Activated CD4-positive, alpha-beta T cell treated with anti-CD3 and anti-CD28 coated beads, Interleukin-2, amount 10 ng/mL, durations not matched to agents 7 days and 5 days (primary cell): ENCODE data around the gene SIRT6. TPM values are rescaled to one million over a fixed set of nuclear protein-coding genes. Genes with fewer than 3 reads are reported as not detected.
A peak's percentile ranks its signal among the peaks of the same experiment; 100 is the strongest.
"Not testable (repeated sequence)": the region's sequence is repeated elsewhere in the genome, so short reads cannot be mapped to it uniquely, and the experiment has no call there.

Experiments used
- CTCF ChIA-PET: fragments of 350-600 bp; sonication (Branson Sonifier 250); formaldehyde crosslinking; loops from one replicate; lab custom pipeline; 2021; ENCODE audit warnings: antibody characterized with exemption; lab: Charles Lee
- POLR2A ChIA-PET: fragments of 350-600 bp; sonication (Branson Sonifier 250); formaldehyde crosslinking; loops from one replicate; lab custom pipeline; 2021; ENCODE audit warnings: antibody characterized with exemption; lab: Charles Lee
- DNase-seq: peaks from one replicate; pipeline ENCODE4 v3.0.0-alpha.2; 2020
- H3K27ac Mint-ChIP-seq: one replicate; pipeline ENCODE4 v1.8.0; 2021; ENCODE audit warnings: mild to moderate bottlenecking, moderate library complexity, mixed read lengths
- H3K27me3 Mint-ChIP-seq: one replicate; pipeline ENCODE4 v1.8.0; 2021; ENCODE audit warnings: mixed read lengths
- H3K36me3 Mint-ChIP-seq: one replicate; pipeline ENCODE4 v1.8.0; 2021; ENCODE audit warnings: low read depth, mixed read lengths
- H3K4me1 Mint-ChIP-seq: one replicate; pipeline ENCODE4 v1.8.0; 2021; ENCODE audit warnings: mixed read lengths
- H3K4me3 Mint-ChIP-seq: one replicate; pipeline ENCODE4 v1.8.0; 2021; ENCODE audit warnings: mild to moderate bottlenecking, moderate library complexity, mixed read lengths
- H3K9me3 Mint-ChIP-seq: one replicate; pipeline ENCODE4 v1.8.0; 2021; ENCODE audit warnings: mixed read lengths
- total RNA-seq, 2 experiments: library from RNA; stranded (reverse); gene quantifications; one replicate each; pipeline ENCODE4 v1.2.3, GENCODE V29; 2021

SIRT6 gene
- total RNA-seq, result 10 to 100 TPM; 31.3 to 35.2 TPM

DNA sequence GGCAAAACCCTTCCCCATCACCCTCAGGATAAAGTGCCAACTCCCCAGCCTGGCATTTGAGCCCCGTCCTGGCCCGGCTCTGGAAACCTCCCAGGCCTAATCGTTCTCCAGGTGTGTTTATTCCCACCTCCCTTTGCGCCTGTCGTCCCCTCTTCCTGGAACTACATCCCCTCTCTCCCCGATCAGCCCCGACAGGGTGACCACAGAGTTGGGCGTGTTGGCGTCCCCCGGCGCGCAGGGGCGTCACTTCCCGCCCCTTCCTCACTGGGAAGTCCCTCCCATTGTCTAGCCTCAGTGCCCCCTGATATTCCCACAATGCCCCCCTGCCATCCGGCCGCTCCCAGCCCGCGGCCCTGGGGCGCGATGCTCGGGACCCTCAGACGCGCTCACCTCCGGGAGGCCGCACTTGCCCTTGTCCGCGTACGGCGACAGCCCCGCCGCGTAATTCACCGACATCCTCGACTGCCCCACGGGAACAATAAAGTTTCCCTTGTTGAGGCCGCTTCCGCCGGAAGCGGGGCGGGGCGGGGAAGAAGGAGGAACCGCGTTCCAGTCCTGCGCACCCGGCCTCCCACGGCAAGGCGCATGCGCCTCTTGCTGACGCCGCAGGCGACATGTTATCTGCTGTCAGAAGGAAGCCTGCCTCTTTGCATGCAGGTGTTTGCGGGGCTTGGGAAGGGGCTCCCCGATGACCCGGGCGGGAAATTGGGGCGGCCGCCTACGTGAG lies at the start of gene SIRT6, which contains the start of gene ANKRD24:
SIRT6 (minus strand) TSS at position 480 of the 727 bp plus-strand sequence; CDS start at position 456, 24 bp downstream.
ANKRD24 (plus strand) TSS at position 606 of the 727 bp plus-strand sequence. CDS start 3,737 bp downstream, outside the sequence.
- Mint-ChIP-seq H3K27me3 (no peaks in the 10 kb centered on the region), H3K27ac (peak within 1 kb of the TSS; percentile 98), H3K4me1 (peaks cover 42% of the 10 kb centered on the region), H3K4me3 (peak within 1 kb of the TSS; percentile 98), H3K36me3 (peaks cover 18% of the 10 kb centered on the region), H3K9me3 (no peaks in the 10 kb centered on the region)
- CTCF ChIA-PET, result no interaction called here
- POLR2A ChIA-PET, result no interaction called here
- DNase-seq, result peak; percentile 97

DNA sequence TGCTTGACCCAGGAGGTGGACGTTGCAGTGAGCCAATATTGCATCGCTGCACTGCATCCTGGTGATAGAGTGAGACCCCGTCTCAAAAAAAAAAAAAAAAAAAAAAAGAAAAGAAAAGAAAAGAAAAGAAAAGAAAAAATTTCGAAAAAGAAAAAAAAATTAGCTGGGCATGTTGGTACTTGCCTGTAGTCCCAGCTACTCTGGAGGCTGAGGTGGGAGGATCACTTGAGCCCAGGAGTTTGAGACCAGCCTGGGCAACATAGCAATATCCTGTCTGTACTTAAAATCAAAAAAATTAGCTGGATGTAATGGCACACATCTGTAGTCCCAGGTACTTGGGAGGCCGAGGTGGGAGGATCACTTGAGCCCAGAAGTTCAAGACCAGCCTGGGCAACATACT lies 49.8 kb upstream of the SIRT6 start:
- H3K27ac Mint-ChIP-seq, result peak overlapping the region; percentile 13
- H3K27me3 Mint-ChIP-seq, DNase-seq, POLR2A ChIA-PET, H3K36me3 Mint-ChIP-seq, H3K4me1 Mint-ChIP-seq, H3K9me3 Mint-ChIP-seq, H3K4me3 Mint-ChIP-seq: not testable (repeated sequence)
- CTCF ChIA-PET, result interaction anchor here (0.7 to 2.7 kb wide), 5 partner anchors 11 to 16 kb away, joined by 3 to 13 read pairs (median 3); partner anchors contain the start of gene YJU2

DNA sequence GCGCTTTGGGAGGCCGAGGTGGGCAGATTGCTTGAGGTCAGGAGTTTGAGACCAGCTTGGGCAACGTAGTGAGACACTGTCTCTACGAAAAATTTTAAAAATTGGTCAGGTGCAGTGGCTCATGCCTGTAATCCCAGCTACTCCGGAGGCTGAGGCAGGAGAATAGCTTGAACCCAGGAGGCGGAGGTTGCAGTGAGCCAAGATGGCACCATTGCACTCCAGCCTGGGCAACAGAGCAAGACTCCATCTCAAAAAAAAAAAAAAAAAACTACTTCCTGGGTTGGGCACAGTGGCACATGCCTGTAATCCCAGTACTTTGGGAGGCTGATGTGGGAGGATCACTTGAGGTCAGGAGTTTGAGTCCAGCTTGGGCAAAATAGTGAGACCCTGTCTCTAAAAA lies 49.2 kb upstream of the SIRT6 start:
- H3K4me1 Mint-ChIP-seq, H3K27ac Mint-ChIP-seq, H3K36me3 Mint-ChIP-seq, POLR2A ChIA-PET, H3K9me3 Mint-ChIP-seq, H3K4me3 Mint-ChIP-seq, DNase-seq, H3K27me3 Mint-ChIP-seq: not testable (repeated sequence)
- CTCF ChIA-PET, result interaction anchor here (0.7 kb wide), 1 partner anchor 15 kb away, joined by 3 read pairs; no protein-coding TSS in a partner anchor

DNA sequence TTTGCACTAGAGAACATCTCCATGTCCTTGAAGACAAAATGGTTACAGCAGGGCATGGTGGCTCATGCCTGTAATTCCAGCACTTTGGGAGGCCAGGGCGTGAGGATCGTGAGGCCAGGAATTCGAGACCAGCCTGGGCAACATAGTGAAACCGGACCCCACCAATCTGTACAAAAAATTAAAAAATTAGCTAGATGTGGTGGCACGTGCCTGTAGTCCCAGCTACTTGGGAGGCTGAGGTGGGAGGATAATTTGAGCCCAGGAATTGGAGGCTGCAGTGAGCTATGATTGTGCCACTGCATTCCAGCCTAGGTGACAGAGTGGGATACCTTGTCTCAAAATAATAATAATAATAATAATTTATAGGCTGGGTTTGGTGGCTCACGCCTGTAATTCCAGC lies 47.9 kb upstream of the SIRT6 start:
- H3K27me3 Mint-ChIP-seq, H3K4me1 Mint-ChIP-seq, POLR2A ChIA-PET, DNase-seq, H3K4me3 Mint-ChIP-seq, H3K9me3 Mint-ChIP-seq, H3K36me3 Mint-ChIP-seq, H3K27ac Mint-ChIP-seq: not testable (repeated sequence)
- CTCF ChIA-PET, result interaction anchor here (0.7 to 0.8 kb wide), 2 partner anchors 77 to 242 kb away, joined by 4 read pairs; partner anchors contain the start of gene CREB3L3

DNA sequence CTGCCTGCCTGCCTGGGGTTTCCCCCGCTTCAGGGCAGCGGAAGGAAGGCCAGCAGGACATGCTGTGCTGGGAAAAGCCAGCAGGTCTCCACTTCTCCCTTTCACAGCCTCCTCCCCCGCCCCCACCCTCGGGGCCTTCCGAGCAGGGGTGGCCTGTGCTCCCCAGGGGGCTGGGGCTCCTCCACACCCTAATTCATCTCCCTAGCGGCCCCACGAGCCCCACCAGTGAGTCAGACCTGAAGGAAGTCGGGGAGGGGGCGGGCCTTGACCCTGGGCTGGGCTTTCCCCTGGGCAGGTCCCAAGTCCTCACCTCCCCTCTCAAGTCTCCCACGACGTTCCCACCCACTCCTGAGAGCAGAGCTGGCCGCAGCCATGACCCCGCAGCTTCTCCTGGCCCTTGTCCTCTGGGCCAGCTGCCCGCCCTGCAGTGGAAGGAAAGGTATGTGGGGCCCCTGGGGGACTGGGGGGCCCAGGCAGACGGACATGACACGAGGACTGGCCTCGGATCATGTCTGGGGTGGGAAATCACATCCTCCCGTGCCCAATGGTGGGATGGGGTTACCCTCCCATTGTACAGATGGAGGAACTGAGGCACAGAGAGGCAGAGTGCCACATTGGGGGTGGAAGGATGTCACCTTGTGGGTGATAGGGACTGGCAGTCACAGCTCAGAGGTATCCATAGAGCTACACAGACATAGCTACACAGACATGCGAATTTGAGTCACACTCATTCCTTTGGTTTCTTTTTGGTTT lies 47.0 kb upstream of the SIRT6 start, which contains the start of gene EBI3:
EBI3 (plus strand) TSS at position 345 of the 753 bp plus-strand sequence; CDS start at position 373, 28 bp downstream.
- H3K4me1 Mint-ChIP-seq, result peaks cover 2% of the 10 kb centered on the region
- ChIA-PET POLR2A (no interaction called here), CTCF (interaction anchor here (0.8 to 1.1 kb wide), 2 partner anchors 76 to 242 kb away, joined by 3 to 4 read pairs; partner anchors contain the start of gene CREB3L3)
- no peaks in the 10 kb centered on the region for H3K36me3 Mint-ChIP-seq
- no peak for DNase-seq
- no peak within 1 kb of the TSS for H3K4me3 Mint-ChIP-seq
- H3K27ac Mint-ChIP-seq, result peak within 1 kb of the TSS; percentile 31
- no peaks in the 10 kb centered on the region for H3K9me3 Mint-ChIP-seq
- peaks cover 2% of the 10 kb centered on the region for H3K27me3 Mint-ChIP-seq

DNA sequence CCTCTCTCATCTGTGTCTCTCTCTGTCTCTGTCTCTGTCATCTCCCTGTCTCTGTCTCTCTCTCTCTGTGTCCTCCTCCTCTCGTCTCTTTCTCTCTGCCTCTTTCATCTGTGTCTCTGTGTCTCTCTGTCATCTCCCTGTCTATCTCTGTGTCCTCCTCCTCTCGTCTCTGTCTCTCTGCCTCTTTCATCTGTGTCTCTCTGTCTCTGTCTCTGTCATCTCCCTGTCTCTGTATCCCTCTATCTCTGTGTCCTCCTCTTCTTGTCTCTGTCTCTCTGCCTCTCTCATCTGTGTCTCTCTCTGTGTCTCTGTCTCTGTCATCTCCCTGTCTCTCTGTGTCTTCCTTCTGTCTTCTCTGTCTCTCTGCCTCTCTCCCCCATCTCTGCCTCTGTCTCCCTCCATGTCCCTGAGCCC lies 46.4 kb upstream of the SIRT6 start:
- H3K27me3 Mint-ChIP-seq, result peaks cover 2% of the 10 kb centered on the region
- CTCF ChIA-PET, result interaction anchor here (1.1 to 1.4 kb wide), 2 partner anchors 14 to 76 kb away, joined by 3 read pairs; partner anchors contain the start of gene CREB3L3
- POLR2A ChIA-PET, result no interaction called here

DNA sequence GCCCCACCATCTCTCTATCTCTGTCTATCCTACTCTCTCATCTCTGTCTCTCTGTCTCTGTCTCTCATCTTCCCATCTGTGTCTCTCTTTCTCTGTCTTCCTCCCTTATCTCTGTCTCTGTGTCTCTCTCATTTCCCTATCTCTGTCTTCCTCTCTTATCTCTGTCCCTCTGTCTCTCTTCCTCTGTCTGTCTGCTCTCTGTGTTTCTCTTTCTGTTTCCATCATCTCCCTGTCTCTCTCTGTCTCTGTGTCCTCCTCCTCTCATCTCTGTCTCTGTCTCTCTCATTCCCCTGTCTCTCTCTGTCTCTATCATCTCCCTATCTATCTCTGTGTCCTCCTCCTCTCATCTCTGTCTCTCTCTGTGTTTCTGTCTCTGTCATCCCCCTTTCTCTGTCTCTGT lies 45.4 kb upstream of the SIRT6 start:
- ChIA-PET CTCF (interaction anchor here (1.4 kb wide), 1 partner anchor 13 kb away, joined by 3 read pairs; no protein-coding TSS in a partner anchor), POLR2A (no interaction called here)
- H3K27ac Mint-ChIP-seq, result no peak overlapping the region
- H3K9me3 Mint-ChIP-seq, result no peaks in the 10 kb centered on the region
- no peak for DNase-seq
- H3K4me1 Mint-ChIP-seq, result peaks cover 2% of the 10 kb centered on the region
- H3K27me3 Mint-ChIP-seq, result peaks cover 2% of the 10 kb centered on the region
- H3K4me3 Mint-ChIP-seq, result no peak overlapping the region
- no peaks in the 10 kb centered on the region for H3K36me3 Mint-ChIP-seq

More for the DNA sequence above, 46.4 kb upstream of the SIRT6 start:
- H3K4me3 Mint-ChIP-seq, result no peak overlapping the region
- no peaks in the 10 kb centered on the region for H3K36me3 Mint-ChIP-seq
- H3K4me1 Mint-ChIP-seq, result peaks cover 2% of the 10 kb centered on the region
- no peak for DNase-seq
- H3K9me3 Mint-ChIP-seq, result no peaks in the 10 kb centered on the region
- H3K27ac Mint-ChIP-seq, result no peak overlapping the region

DNA sequence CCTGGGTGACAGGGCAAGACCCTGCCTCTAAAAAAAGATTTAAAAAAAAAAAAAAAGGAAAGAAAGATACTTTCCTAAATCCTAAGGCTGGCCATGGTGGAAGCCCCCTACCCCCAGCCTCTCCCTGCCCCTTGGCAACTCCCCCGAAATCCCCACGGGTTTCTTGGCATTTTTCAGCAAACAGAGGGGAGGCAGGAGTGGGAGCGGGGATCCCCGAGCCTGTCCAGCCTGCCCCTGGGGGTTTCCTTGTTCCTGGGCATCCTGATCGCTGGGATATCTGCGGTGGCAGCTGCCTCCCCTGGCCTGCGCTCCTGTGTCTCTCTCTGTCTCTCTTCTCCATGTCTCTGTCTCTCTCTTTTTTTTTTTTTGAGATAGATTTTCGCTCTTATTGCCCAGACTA lies 43.5 kb upstream of the SIRT6 start:
- no peak overlapping the region for H3K27ac Mint-ChIP-seq
- DNase-seq, result no peak
- no peaks in the 10 kb centered on the region for H3K4me1 Mint-ChIP-seq
- no peaks in the 10 kb centered on the region for H3K9me3 Mint-ChIP-seq
- POLR2A ChIA-PET, result no interaction called here
- no peaks in the 10 kb centered on the region for H3K36me3 Mint-ChIP-seq
- H3K27me3 Mint-ChIP-seq, result peaks cover 2% of the 10 kb centered on the region
- CTCF ChIA-PET, result interaction anchor here (0.6 kb wide), 1 partner anchor 10 kb away, joined by 4 read pairs; no protein-coding TSS in a partner anchor
- H3K4me3 Mint-ChIP-seq, result no peak overlapping the region

DNA sequence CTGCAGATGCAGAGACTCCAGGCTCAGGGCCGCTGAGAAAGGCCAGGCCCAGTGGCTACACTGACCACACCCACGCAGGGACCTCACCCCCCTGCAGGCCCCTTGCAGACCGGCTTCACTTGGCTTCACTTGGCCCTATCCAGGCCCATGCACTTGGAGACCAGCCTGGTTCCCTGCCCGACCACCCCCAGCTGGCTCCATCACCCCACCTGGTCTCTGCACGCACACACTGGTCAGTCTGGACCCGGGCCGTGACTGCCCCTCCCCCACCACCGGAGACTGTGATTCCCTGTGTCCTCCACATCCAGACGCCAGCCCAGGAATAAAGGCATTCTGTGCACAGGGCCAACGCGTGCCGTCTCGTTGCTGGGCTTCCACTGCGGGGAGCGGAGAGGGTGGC lies 42.1 kb upstream of the SIRT6 start:
- H3K27ac Mint-ChIP-seq, result no peak overlapping the region
- no peak for DNase-seq
- H3K36me3 Mint-ChIP-seq, result no peaks in the 10 kb centered on the region
- no peaks in the 10 kb centered on the region for H3K9me3 Mint-ChIP-seq
- no peaks in the 10 kb centered on the region for H3K4me1 Mint-ChIP-seq
- H3K4me3 Mint-ChIP-seq, result no peak overlapping the region
- H3K27me3 Mint-ChIP-seq, result peaks cover 2% of the 10 kb centered on the region
- ChIA-PET CTCF (no interaction called here), POLR2A (no interaction called here)

DNA sequence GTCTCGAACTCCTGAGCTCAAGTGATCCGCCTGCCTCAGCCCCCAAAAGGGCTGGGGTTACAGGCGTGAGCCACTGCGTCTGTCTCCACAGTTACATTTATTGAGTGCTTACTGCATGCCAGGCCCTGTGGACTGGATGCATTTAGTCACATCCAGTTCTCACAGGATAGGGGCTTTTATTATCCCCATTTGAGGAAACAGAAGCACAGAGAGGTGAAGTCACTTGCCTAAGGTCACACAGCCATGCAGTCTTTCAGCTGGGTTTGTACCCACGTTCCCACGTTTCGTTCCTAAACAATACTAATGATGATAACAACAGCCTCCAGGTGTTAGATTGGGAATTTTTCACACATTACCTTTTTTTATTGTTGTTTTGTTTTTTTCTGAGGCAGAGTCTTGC lies 37.8 kb upstream of the SIRT6 start:
- peaks cover 3% of the 10 kb centered on the region for H3K9me3 Mint-ChIP-seq
- H3K4me3 Mint-ChIP-seq, result no peak overlapping the region
- ChIA-PET POLR2A (interaction anchor here (0.6 kb wide), 1 partner anchor 36 kb away, joined by 11 read pairs; no protein-coding TSS in a partner anchor), CTCF (no interaction called here)
- no peak for DNase-seq
- no peaks in the 10 kb centered on the region for H3K36me3 Mint-ChIP-seq
- H3K4me1 Mint-ChIP-seq, result no peaks in the 10 kb centered on the region
- H3K27me3 Mint-ChIP-seq, result no peaks in the 10 kb centered on the region
- H3K27ac Mint-ChIP-seq, result no peak overlapping the region

DNA sequence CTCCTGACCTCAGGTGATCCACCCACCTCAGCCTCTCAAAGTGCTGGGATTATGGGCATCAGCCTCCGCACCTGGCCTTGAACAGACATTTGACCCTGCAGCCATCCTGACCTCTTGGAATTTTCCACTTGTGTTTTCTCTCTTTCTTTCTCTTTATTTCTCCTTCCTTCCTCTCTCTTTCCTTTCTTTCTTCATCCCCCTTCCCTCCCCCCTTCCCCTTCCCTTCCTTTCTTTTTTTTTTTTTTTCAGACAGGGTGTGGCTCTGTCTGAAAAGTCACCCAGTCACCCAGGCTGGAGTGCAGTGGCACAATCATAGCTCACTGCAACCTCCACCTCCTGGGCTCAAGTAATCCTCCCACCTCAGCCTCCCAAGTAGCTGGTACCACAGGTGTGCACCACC lies 36.2 kb upstream of the SIRT6 start:
- H3K36me3 Mint-ChIP-seq, H3K27ac Mint-ChIP-seq, H3K4me3 Mint-ChIP-seq, DNase-seq, H3K9me3 Mint-ChIP-seq, H3K27me3 Mint-ChIP-seq, POLR2A ChIA-PET, H3K4me1 Mint-ChIP-seq: not testable (repeated sequence)
- CTCF ChIA-PET, result interaction anchor here (0.6 kb wide), 1 partner anchor 894 kb away, joined by 3 read pairs; no protein-coding TSS in a partner anchor

DNA sequence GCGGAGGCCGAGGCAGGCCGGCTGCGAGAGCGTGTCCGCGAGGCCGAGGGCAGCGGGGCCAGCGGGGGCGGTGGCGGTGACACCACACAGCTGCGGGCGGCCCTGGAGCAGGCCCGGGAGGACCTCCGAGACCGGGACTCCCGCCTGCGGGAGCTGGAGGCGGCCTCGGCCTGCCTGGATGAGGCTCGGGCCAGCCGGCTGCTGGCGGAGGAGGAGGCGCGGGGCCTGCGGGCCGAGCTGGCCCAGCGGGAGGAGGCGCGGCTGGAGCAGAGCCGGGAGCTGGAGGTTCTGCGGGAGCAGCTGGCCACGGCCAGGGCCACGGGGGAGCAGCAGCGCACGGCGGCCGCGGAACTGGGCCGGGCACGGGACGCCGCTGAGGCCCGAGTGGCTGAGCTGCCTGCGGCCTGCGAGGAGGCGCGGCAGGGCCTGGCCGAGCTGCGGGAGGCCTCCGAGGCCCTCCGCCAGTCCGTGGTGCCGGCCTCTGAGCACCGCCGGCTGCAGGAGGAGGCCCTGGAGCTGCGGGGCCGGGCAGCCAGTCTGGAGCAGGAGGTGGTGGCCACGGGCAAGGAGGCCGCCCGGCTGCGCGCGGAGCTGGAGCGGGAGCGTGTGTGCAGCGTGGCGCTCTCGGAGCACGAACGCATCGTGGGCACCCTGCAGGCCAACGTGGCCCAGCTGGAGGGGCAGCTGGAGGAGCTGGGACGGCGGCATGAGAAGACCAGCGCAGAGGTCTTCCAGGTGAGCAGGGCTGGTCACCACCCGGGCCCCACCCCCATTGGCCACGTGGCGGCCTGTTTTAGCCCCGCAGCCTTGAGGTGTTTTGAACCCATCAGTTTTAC lies 35.3 kb upstream of the SIRT6 start:
- Mint-ChIP-seq H3K36me3 (no peaks in the 10 kb centered on the region), H3K9me3 (peaks cover 3% of the 10 kb centered on the region), H3K4me1 (peaks cover 8% of the 10 kb centered on the region), H3K27me3 (no peaks in the 10 kb centered on the region), H3K27ac (no peak overlapping the region), H3K4me3 (no peak overlapping the region)
- no peak for DNase-seq
- CTCF ChIA-PET, result interaction anchor here (0.6 to 1.3 kb wide), 2 partner anchors 14 to 182 kb away, joined by 3 read pairs; partner anchors contain the start of gene SH3GL1
- POLR2A ChIA-PET, result no interaction called here
